Stimulated activated CD8-positive, alpha-beta memory T cell treated with anti-CD3 and anti-CD28 coated beads, Interleukin-15, amount 100 ng/mL, for 24 hours (primary cell): ENCODE measurements around the gene POU5F1.
"Not testable (repeated sequence)": the region's sequence is repeated elsewhere in the genome, so short reads cannot be mapped to it uniquely, and the experiment has no call there.

Source experiments
- DNase-seq: peaks from one replicate; pipeline ENCODE4 v3.0.0-alpha.2; 2020; ENCODE audit warnings: low read depth

Gene POU5F1

DNA sequence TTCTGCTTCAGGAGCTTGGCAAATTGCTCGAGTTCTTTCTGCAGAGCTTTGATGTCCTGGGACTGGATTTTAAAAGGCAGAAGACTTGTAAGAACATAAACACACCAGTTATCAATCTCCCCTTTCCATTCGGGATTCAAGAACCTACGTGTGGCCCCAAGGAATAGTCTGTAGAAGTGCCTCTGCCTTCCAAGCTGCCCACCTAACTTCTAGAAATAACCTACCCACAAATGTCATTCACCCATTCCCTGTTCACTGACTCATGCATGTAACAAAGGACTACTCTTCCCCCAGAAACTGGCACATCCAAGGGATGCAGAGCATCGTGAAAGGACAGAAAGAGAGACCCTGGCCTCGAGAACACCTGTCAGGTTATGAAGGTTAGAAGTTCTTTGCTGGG lies 4.5 kb downstream of the POU5F1 start:
- DNase-seq = no peak

DNA sequence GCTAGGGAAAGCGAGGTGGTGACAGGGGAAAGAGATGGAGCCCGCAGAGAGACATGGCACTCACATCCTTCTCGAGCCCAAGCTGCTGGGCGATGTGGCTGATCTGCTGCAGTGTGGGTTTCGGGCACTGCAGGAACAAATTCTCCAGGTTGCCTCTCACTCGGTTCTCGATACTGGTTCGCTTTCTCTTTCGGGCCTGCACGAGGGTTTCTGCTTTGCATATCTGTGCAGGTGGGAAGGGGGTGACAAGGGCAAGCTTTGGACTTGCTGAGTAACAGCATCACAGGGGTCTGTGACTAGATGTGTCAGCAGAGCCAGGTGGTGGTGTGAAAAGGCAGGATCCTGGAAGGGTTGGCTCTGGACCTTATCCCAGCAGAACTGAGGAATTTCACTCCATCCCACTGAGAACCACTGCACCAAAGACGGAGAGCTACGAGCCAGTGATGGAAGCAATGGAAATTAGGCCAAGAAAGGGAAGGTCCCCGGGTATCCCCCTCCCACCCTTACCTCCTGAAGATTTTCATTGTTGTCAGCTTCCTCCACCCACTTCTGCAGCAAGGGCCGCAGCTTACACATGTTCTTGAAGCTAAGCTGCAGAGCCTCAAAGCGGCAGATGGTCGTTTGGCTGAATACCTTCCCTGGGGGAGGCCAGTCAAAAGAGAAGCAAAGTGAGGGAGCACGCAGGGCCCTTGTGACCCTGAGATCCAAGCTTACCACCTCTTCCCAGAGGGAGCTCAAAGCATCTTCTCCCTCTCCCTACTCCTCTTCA lies 5.2 kb downstream of the POU5F1 start:
- not testable (repeated sequence) for DNase-seq

DNA sequence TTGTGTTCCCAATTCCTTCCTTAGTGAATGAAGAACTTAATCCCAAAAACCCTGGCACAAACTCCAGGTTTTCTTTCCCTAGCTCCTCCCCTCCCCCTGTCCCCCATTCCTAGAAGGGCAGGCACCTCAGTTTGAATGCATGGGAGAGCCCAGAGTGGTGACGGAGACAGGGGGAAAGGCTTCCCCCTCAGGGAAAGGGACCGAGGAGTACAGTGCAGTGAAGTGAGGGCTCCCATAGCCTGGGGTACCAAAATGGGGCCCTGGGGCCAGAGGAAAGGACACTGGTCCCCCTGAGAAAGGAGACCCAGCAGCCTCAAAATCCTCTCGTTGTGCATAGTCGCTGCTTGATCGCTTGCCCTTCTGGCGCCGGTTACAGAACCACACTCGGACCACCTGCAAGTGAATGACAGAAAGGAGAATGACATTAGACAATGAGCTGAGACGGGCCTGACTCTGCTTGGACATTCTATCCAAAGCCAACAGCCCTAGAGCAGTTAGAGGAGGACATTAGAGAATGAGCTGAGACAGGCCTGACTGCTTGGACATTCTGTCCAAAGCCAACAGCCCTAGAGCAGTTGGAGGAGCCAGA lies 5.9 kb downstream of the POU5F1 start:
- DNase-seq = not testable (repeated sequence)

DNA sequence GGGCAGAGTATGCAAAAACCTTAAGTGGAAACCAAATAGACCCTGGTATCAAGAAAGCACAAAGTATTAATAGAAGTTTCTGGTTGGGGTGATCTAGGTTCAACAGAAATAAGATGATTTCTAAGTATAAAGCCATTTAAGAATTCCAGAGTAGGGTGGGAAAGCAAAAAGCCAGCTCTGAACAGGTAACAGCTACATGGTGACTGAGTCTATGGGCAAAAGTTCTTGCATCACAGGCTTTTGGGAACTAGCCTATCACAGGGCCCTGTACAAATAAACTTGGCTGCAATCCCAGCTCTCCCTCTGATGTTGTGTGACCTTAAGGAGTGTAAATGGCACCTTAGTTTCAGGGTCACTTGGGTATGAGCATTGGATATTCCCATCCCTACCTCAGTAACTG lies 6.6 kb downstream of the POU5F1 start:
- no peak for DNase-seq

DNA sequence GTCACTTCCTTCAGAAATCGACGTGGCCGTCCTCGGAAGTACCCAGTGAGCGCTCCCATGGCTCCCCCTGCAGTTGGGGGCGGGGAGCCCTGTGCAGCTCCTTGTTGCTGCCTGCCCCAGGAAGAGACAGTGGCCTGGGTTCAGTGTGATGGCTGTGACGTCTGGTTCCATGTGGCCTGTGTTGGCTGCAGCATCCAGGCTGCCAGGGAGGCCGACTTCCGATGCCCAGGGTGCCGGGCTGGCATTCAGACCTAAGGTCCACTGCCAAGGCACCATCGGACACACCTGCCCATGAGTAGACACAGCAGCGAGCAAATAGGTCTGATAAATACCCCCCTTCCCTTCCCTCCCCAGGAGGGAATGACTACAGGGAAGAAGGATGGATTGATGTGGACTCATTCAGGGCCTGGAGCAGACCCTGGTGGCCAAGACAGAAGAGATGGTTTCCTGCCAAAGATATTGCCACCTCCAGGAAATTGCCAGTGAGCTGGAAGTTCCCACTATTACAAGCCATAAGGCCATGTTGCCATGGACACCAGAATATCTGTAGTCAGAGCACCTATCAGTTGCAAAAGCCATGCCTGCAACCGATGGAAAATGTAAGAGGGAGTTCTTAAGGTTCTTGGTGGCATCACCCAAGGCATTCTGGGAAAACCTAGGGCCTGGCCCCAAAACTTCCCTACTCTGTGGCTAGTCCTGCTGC lies 7.9 kb downstream of the POU5F1 start:
- DNase-seq = no peak

DNA sequence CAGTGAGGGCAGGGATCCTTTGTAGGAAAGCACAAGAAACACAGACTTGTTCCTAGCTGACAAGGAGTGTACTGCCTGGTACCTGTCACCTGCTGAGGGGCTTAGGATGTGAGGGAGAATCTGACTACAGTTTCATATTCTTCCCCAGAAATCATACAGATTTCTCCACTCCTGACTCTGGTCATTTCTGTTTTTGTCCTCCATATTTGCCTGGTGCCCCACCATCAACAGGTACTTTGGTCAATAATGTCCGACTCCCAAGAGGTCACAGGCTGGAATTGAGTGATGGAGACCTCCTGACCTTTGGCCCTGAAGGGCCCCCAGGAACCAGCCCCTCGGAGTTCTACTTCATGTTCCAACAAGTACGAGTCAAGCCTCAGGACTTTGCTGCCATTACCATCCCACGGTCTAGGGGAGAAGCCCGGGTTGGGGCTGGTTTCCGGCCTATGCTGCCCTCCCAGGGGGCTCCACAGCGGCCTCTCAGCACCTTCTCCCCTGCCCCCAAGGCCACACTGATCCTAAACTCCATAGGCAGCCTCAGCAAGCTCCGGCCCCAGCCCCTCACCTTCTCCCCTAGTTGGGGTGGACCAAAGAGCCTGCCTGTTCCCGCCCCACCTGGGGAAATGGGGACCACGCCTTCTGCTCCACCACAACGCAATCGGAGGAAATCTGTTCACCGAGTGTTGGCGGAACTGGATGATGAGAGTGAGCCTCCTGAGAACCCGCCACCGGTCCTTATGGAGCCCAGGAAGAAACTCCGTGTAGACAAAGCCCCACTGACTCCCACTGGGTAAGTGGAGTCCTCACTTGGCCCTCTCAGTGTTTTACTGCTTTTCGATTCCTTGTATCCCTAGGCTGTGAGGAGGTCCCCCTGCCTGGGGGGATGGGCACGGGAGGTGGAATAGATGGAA lies 9.0 kb downstream of the POU5F1 start:
- DNase-seq = no peak

DNA sequence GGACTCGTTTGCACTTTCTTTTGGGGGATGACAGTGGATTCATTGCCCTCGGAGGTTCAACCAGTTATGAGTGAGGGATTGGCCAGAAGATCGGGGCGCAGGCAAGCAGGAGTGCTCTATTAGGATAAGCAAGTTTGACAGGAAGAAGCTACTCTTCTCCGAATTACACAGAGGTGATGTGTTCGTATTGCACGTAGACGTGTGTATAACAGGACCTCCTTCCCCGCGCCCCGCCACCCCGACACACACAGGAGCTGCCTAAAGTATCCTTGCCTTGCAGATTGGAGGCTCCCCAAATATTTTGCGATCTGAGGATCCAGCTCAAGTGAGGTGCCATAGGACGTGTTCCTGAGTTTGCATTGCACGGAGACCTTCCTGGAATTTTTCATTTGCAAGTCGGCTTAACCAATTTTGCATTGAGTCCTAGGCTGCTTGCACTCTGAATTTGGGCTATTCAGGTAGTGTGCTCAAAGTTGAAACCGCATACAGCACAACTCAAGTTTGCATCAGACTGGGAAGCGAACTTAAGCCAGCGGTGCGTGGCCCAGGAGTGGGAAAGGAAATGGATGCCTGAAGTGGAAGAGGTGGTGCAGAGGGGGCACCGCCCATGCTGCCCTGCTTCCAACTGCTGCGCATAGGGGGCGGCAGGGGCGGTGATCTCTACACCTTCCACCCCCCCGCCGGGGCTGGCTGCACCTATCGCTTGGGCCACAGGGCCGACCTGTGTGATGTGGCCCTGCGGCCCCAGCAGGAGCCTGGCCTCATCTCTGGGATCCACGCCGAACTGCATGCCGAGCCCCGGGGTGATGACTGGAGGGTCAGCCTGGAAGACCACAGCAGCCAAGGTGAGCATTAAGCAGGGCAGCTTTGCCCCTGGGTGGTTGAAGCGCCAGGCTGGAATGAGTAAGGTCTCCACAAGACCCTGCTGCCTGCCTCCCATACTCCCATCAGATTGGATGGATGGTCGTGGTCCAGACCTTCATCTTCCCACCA lies 11.3 kb downstream of the POU5F1 start:
- no peak for DNase-seq

DNA sequence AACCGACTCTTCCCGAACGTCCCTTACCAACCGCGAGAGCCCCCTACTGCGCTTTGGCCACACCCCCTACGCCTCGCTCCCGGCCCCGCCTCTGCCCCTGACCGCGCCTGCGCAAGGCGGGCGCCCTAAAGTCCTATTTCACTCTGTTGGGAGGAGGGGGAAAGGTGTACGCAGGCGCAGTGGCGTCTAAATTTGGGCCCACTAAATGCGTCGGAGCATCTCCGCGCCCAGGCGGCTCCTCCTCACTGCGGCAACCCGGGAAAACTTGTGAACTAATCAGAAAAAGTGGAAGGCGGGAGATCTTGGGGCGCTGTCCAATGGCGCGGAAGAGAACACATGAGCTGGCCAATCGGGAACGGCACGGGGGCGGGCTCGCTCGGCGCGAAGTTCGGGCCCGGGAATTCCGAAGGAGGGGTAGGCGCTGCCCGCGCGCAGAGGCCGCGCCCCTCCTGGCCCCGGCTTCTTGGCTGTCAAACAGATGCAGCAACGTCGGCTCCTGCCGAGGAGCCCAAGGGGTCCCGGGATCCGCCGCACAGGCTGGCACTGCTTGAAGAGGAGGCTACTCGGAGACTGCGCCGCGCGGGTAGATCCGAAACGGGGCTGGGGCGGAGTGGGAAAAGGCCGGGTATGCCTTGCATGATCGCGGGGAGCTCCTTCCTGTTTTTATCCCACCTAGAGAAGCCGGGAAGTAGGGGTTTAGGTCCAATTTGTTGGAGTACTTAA lies 12.2 kb downstream of the POU5F1 start, which contains the start of gene TCF19:
TCF19 (plus strand) TSS at position 450 of the 723 bp plus-strand sequence. CDS start 881 bp downstream, outside the sequence.
- DNase-seq = peak; percentile 96

DNA sequence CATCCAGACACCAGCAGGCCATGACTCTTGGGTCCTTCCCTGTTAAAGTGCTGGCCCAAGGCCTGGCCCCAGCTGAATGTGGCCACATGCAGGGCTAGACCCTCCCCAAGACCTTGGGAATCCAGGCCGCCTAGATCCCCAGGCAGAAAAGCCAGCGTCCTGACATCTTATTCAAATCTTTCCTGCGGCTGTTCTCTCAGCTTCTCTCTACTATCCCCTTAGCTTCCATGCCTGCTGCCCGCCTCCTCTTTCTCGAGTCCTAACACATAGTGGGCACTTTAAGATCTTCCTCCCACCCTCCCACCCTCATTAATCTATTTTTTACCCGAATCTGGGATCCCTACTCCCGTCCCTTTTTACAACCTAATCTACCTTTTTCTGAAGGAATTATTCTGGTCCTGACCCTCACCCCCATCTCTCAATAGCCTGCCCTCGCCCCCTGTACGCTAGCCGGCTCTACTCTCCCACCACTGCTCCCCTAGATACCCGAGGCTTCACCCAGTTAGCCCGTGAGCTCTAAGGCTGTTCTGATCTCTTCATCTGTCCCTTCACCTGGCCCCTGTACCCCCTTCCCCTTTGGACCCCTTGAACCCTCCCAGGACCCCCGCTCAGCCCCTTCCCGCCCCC lies 12.9 kb downstream of the POU5F1 start, which contains the start of gene CCHCR1:
CCHCR1 (minus strand) TSS at position 290 of the 627 bp plus-strand sequence; CDS start at position 88, 202 bp downstream.
- no peak for DNase-seq

DNA sequence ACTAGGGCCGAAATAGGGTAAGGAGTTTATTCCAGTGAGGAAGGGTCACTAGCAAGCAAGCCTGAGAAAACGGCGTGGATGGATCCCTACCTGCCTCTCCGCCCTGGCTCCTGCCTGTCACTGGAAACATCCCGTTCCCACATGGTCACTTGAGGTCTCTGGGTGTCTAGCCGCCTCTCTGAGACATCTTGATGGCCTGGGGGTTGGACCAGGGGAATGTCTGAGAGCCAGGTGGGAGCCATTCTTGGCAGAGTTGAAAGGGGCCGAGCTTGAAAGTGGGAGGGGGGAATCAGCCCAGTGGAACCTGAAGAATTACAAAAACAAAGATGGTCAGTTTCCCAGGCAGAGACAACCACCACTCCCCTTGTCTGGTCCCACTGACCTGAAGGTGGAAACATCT lies 13.8 kb downstream of the POU5F1 start:
- DNase-seq = no peak

DNA sequence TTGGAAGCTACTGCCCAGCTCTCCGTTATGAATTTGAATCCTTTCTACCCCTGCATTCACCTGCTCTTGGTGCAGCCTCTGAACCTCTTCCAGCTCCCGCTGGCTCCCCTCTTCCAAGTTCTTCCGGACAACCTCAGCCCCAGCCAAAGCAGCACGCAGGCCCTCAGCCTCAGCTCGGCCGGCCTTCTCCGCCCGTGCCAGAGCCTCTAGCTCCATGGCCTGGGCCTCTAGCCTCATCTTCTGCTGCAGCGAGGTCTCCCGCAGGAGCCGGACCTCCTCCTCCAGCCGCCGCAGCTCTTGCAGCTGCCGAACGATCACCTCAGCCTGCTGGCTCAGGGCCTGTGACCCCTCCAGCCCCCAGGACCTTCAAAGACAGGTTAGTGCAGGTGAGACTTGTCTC lies 16.0 kb downstream of the POU5F1 start:
- no peak for DNase-seq

DNA sequence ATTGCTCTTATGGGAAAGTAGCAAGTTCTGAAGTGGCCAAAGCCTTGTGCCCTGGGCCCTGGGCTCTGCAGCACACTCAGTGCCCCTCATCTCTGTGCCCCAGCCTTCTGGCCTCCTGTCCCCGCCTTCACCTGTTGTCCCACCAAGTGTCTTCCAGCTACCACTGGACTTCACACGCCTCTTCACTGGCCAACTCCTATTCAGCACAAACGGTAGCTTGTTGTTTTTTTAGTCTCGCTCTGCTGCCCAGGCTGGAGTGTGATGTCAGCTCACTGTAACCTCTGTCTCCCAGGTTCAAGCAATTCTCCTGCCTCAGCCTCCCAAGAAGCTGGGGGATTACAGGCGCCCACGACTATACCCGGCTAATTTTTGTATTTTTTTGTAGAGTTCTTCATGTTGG lies 17.7 kb downstream of the POU5F1 start:
- no peak for DNase-seq

DNA sequence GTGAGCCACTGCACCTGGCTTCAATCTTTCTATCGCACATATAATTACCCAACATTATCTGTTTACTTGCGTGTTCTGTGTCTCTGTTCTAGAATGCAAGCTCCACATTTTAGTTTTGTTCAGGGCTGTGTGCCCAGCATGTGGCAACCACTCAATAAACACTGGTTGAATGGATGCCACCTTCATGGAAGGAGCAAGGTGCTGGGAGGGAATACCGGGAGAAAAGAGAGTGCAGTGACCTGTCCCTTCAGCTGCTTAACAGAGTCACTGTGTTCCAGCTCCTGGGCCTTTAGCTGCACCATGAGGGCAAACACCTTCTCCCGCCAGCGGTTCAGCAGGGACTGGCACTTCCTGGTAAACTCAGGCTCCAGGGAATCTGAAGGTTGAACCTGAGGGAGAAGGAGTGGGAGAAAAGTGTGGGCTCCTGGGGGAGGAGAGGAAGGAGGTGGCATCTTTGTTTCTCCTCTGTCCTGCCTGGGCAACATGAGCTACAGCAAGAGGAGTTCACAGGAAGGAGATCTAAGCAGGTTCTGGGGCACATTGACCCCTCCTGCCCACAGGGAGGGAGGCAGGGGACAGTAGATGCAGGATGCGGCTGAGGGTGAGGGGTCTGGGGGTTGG lies 20.5 kb downstream of the POU5F1 start:
- DNase-seq = no peak

DNA sequence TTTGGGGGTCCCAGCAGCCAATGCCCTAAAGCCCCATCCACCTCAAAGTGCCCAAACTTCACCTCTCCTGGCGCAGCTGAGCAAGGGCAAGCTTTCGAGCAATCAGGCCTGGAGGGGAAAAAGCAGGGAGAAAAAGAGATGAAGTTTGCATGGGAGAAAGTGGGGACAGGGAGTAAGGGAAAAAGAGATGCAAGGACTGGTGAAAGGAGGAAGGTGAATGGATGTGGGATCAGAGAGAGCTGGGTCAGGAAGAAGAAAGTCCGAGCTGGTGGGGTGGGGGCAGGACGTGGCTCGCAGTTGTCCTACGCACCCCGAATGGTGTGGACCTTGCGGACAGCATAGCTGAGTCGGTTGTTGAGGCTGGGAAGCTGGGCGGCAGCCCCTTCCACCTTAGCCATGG lies 25.1 kb downstream of the POU5F1 start:
- no peak for DNase-seq

DNA sequence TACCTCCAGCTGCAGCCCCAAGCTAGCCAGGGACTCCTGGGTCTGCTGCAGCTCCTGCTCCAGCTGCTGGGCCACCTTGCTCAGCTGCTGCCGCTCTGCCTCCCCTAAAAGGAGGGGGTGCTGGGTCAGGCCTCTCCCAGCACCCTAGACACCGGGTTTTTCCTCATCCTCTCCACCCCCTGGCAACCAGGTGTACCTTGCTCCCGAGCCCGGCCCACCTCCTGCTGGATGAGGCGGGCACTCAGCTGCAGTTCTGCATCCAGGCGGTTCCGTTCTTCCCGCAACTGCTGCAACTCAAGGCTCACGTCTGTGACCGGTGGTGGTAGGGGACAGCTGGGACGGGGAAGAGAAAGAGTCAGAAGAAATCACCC lies 25.5 kb downstream of the POU5F1 start:
- DNase-seq = no peak

DNA sequence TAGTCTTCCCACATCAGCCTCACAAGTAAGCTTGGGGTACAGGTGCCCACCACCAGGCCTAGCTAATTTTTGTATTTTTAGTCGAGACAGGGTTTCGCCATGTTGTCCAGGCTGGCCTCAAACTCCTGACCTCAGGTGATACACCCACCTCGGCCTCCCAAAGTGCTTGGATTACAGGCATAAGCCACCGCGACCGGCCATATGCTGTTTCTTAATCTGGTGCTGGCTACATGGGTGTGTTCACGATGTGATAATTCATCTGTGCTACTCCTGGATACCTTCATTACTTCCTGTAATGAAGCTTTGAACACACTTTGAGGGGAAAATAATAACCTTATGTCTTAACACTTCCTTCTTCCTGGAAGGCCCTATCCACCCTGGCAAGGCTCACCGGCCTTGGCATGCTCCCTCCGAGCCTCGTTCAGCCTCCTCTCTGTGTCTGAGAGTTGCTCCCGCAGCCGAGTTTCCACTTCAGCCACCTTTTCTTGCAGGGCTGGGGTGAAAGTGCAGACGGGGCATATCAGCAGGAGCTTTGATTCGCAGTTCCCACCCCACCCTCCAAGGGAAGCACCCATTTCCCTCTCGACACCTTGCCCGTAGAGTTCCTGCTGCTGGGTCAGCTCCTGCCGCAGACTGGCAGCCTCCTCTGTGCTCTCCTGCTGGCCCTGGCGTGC lies 26.0 kb downstream of the POU5F1 start:
- no peak for DNase-seq

DNA sequence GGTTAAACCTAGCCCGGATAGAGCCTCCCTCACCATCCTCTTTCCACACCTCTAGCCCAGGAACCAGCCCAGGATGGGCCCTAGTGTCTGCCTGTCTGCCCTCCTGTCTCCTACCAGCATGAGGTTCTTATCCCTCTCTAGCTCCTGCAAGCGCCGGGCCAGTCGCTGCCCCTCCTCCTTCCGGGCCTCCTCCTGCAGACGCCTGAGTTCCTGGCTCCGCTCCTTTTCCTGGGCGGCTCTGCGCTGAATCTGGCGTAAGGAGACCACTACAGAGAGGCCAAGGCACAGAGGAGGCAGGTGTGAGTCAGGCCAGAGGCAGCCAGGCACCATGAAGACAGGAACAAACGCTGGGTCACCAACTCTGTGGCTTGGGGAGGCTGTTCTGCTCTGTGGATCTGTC lies 27.3 kb downstream of the POU5F1 start:
- no peak for DNase-seq

DNA sequence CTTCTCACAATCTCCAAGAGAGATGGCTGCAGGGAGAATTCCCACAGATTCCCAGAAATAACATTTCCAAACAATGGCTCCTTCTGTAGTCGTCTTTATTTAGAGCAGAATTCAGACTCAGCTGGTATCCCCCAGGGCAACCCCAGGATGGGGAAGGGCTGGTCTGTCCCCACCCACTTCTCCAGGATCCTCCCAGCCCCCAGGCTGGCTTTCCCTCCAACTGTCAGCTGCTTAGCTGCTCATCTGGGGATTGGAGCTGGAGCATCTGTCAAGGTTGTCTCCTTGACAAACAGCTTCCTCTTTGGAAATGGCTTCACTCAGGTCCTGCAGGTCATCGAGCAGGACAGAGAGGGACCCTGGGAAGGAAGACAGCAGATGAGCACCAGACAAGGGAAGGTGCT lies 28.1 kb downstream of the POU5F1 start:
- DNase-seq = no peak

DNA sequence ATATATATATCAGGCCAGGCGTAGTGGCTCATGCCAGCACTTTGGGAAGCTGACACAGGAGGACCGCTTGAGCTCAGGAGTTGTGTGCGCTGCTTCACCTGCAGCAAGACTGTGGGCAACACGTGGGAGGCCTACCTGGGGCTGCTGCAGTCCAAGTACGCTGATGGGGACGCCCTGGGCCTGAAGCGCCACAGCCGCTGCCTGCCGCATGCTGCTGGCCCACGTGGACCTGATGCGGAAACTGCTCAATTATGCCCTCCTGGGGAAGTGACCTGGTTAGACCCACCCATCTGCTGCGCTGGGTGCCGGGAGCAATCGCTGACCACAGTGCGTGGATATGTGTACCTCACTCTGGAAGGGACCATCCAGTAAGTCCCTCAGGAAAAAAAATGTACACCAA lies 29.8 kb downstream of the POU5F1 start:
- DNase-seq = no peak
